ENCODE measurements around the gene BCL2A1.
"Not testable (repeated sequence)": the region's sequence is repeated elsewhere in the genome, so short reads cannot be mapped to it uniquely, and the experiment has no call there.

Gene BCL2A1

GRCh38 chr15:79970624-79971434 lies at the start of gene BCL2A1:
Gene BCL2A1, minus strand, starts transcription at chr15:79971196. Its CDS starts 77 bp downstream, at chr15:79971119.
- DNase-seq (ENCODE audit: low read depth): no peak

DNA sequence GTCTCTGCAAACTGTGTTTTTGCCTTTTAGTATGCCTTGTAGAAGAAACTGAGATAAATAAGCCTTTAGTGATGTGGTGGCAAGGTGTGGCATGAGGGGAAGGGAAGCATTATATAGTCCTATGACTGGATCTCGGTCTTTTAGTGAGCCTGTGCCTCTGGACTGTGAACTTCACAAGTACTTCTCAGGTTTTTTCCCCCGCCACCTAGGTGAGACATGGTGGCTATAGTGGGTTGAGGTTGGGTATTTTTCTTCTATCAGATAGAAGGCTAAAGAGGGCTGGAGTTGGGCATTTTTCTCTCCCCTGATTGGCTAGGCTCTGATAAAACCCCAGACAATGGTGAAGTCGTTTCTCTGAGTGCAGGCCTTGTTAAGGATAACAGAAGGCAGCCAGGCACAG lies 49.7 kb upstream of the BCL2A1 start:
- DNase-seq (ENCODE audit: low read depth): no peak

GRCh38 chr15:80020149-80020548 lies 49.2 kb upstream of the BCL2A1 start:
- not testable (repeated sequence) for DNase-seq (ENCODE audit: low read depth)

DNA sequence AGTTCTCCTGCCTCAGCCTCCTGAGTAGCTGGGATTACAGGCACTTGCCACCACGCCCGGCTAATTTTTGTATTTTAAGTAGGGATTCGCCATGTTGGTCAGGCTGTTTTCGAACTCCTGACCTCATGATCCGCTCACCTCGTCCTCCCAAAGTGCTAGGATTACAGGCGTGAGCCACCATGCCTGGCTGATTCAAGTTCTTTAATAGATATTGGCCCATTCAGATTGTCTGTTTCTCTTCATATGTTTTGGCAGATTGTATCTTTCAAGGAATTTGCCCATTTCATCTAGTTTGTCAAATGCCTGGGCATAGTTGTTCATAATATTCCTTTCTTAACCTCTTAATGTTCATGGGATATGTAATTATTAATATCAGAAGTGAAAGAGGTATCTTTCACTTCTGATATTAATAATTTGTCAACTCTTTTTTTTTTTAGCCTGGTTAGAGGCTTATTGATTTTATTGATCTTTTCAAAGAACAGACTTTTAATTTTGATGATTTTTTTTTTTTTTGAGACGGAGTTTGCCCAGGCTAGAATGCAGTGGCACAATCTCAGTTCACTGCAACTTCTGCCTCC lies 48.3 kb upstream of the BCL2A1 start:
- DNase-seq (ENCODE audit: low read depth): no peak

- DNase-seq (ENCODE audit: low read depth): not testable (repeated sequence)
These were observed 46.1 kb upstream of the BCL2A1 start for GRCh38 chr15:80017139-80017538.

GRCh38 chr15:80016506-80016905 lies 45.5 kb upstream of the BCL2A1 start:
- not testable (repeated sequence) for DNase-seq (ENCODE audit: low read depth)

DNA sequence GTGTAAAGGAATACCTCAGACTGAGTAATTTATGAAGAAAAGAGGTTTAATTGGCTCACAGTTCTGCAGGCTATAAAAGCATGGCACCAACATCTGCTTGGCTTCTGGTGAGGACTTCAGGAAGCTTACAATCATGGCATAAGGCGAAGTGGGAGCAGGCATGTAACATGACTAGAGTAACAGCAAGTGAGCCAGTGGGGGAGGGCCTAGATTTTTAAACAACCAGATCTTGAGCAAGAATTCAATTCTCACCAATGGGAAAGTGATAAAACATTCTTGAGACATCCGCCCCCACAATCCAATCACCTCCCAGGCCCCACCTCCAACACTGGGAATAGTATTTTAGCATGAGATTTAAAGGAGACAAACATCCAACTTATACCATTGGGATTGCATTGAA lies 44.2 kb upstream of the BCL2A1 start:
- no peak for DNase-seq (ENCODE audit: low read depth)

DNA sequence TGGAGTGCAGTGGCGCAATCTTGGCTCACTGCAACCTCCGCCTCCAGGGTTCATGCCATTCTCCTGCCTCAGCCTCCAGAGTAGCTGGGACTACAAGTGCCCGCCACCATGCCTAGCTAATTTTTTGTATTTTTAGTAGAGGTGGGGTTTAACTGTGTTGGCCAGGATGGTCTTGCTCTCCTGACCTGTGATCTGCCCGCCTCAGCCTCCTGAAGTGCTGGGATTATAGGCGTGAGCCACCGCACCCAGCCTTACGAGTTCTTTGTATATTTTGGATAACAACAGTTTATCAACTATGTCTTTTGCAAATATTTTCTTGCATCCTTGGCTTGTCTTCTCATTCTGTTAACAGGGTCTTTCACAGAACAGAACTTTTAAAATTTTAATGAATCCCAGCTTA lies 43.2 kb upstream of the BCL2A1 start:
- DNase-seq (ENCODE audit: low read depth): not testable (repeated sequence)

DNA sequence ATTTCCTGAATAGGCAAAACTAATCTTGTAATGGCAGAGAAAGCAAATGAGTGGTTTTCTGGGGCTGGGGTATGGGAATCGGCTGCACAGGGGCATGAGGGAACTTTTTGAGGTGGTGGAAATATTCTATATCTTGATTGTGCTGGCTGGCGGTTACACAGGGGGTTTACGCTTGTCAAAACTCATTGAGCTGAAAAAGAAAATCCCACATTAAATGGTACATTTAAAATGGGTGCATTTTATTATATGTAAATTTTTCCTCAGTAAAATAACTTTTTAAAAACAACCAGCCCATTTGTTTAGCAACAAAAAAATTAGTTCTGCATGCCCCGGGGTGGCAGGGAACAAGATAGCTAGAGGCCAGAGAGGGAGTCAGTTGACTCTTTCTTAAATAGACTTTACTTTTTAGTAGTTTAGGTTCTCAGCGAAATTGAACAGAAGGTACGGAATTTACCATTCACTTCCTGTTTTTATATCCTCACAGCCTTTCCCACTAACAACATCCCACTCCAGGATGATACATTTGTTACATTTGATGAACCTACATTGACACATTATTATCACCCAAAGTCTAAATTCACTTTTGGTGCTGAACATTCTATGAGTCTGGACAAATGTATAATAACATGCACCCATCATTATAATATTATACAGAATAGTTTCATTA lies 41.2 kb upstream of the BCL2A1 start:
- DNase-seq (ENCODE audit: low read depth): no peak

DNA sequence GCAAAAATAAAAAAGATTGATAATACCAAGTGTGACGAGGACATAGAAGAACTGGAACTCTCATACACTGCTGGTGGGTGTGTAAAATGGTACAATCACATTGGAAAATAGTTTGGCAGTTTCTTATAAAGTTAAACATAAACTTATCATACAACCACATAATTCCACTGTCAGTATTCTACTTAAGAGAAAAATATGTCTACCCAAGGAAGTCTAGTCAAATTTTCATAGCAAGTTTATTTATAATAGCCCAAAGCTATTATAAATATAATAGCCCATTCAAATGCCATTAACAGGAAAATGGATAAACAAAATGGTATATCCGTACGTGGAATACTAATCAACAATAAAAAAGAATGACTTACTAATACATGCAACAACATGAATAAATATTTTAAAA lies 40.6 kb upstream of the BCL2A1 start:
- no peak for DNase-seq (ENCODE audit: low read depth)

GRCh38 chr15:80011041-80011523 lies 40.1 kb upstream of the BCL2A1 start:
- not testable (repeated sequence) for DNase-seq (ENCODE audit: low read depth)

- no peak for DNase-seq (ENCODE audit: low read depth)
These were observed 39.2 kb upstream of the BCL2A1 start for GRCh38 chr15:80010131-80010673.

DNA sequence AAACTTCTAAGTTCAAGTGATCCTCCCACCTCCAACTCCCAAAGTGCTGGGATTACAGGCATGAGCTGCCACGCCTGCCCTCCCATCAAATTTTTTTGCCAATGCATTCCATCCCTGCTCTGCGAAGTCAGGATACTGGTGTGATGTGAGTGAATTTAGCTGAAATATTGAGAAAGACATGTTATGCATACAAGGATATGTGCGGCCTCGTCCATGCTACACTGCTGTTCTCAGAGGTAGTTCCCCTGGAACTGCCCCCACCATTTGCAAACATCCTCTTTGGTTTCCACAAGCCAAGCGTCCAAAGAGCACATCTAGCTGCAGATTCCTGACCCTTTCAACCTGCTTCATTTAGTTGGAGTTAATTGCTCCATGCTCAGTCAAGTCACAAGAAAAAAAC lies 36.5 kb upstream of the BCL2A1 start:
- DNase-seq (ENCODE audit: low read depth): no peak

DNA sequence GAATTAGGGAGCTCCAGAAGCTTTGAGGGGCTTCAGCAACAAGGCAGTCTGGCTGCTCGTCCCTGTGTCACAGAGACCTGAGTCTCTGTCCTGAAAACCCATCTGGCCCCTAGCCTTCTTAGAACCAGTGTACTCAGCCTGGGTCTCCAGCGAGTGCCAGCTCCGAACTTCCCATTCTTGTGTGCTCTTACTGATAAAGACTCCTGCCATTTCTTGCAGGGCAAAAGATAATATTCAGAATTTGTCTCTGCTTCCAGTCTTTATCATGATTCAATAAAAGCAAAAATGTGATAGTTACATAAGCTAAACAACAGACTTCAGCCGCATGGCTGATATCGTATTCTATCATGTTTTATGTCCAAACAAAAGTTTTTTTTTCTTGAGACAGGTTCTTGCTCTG lies 36.0 kb upstream of the BCL2A1 start:
- DNase-seq (ENCODE audit: low read depth): no peak

DNA sequence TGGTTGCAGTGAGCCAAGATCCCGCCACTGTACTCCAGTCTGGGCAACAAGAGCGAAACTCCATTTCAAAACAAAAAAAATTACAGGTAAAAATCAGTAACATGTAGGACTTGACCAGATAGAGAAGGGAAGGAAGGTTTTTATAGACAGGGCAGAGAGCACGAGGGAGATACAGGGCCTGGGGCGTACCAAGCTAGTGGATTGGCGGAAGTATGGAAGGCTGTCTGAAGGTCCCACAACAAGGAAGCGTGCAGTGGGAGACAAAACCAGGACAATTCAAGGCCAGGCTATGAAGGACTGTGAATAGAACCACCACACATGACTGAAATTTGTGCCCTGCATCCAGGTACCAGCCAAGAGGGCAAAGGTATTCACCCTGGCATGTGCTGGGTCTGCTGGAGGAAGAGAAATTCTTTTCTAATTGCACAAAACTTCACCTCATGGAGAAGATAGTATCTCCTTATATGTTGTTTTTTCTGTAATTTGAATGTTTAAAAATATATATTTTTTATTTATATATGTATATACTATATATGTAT lies 33.0 kb upstream of the BCL2A1 start:
- DNase-seq (ENCODE audit: low read depth): no peak

- no peak for DNase-seq (ENCODE audit: low read depth)
These were observed 32.2 kb upstream of the BCL2A1 start for GRCh38 chr15:80003171-80003570.

- no peak for DNase-seq (ENCODE audit: low read depth)
These were observed 31.3 kb upstream of the BCL2A1 start for GRCh38 chr15:80002267-80002666.

- DNase-seq (ENCODE audit: low read depth): no peak
These were observed 23.6 kb upstream of the BCL2A1 start for GRCh38 chr15:79994615-79995014.

GRCh38 chr15:79991826-79992225 lies 20.8 kb upstream of the BCL2A1 start:
- DNase-seq (ENCODE audit: low read depth): no peak

DNA sequence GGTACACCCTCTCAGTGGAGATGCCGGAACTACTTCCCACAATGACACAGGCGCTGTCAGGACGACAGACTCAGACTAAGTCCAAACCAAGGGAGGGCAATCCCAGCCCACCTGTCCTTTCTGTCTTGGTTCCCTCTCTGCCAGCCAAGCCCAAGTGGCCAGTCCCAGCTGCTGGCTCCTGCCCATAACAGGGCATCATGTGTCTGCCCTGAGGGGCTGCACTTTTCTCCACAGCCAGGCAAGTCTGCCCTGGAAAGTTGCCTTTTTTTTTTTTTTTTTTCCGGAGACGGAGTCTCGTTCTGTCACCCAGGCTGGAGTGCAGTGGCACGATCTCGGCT lies 20.0 kb upstream of the BCL2A1 start:
- no peak for DNase-seq (ENCODE audit: low read depth)

DNA sequence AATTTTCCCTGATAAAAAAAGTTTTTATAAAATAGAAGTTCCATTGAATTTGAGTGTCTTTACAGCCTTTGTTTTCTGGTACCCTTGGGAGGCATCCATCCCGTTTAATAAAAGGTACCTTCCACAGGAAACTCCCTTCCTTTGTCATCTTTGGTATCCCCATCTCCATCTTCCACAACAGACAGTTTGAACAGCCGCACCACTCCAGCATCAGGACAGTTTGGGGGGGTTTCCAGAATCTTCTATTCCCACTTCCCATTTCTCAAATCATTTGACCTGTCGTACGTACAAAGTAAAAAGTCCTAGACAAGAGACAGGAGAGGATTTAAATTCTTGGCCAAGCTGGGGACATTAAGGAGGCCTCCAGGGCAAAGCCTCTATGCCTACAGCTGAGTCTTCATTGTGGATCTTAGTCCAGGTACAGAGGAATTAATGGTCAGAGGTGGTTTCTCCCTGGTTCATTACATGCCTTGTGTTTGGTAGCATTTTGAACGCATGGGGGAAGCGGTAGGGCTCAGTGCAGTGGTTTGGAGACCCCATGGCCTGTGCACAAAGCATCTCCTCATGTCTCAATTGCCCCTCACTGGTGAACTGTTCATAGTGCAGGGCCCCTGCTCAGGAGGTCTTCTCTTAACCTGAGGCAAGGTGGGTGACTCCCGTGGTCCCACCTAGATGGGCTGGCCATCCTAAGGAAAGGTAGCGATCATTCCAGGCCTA lies 19.4 kb upstream of the BCL2A1 start:
- DNase-seq (ENCODE audit: low read depth): no peak

GRCh38 chr15:79989682-79990081 lies 18.7 kb upstream of the BCL2A1 start:
- DNase-seq (ENCODE audit: low read depth): no peak

Data from CMK (cell line).